ENCODE measurements around the gene IL26. TPM values are rescaled to one million over a fixed set of nuclear protein-coding genes. Genes with fewer than 3 reads are reported as not detected.

IL26 gene
- total RNA-seq, 1 donor from 2014 or later, result not detected

GRCh38 chr12:68250454-68250853 lies 24.8 kb upstream of the IL26 start:
- no peak for DNase-seq (ENCODE audit: extremely low spot score, unreplicated experiment)
- no peak overlapping the region for H3K4me3 Mint-ChIP-seq
- no peak overlapping the region for H3K27ac Mint-ChIP-seq
- TF ChIP-seq CTCF (conservative IDR thresholded peaks at IDR 0.05), result no peak
- peaks cover 6% of the 10 kb centered on the region for H3K9me3 Mint-ChIP-seq
- peaks cover 4% of the 10 kb centered on the region for H3K27me3 Mint-ChIP-seq
- H3K36me3 Mint-ChIP-seq, result no peaks in the 10 kb centered on the region
- H3K4me1 Mint-ChIP-seq (ENCODE audit: unreplicated experiment), result peaks cover 6% of the 10 kb centered on the region

- Mint-ChIP-seq H3K27me3 (peaks cover 4% of the 10 kb centered on the region), H3K4me1 (ENCODE audit: unreplicated experiment) (peaks cover 18% of the 10 kb centered on the region), H3K4me3 (no peak overlapping the region), H3K9me3 (peaks cover 6% of the 10 kb centered on the region), H3K36me3 (no peaks in the 10 kb centered on the region), H3K27ac (no peak overlapping the region)
- TF ChIP-seq CTCF (conservative IDR thresholded peaks at IDR 0.05), result no peak
- no peak for DNase-seq (ENCODE audit: extremely low spot score, unreplicated experiment)
Observed at GRCh38 chr12:68247785-68248184, 22.2 kb upstream of the IL26 start.

GRCh38 chr12:68246350-68246749 lies 20.7 kb upstream of the IL26 start:
- H3K27me3 Mint-ChIP-seq, result no peaks in the 10 kb centered on the region
- no peak for DNase-seq (ENCODE audit: extremely low spot score, unreplicated experiment)
- TF ChIP-seq CTCF (conservative IDR thresholded peaks at IDR 0.05), result no peak
- peaks cover 18% of the 10 kb centered on the region for H3K4me1 Mint-ChIP-seq (ENCODE audit: unreplicated experiment)
- H3K4me3 Mint-ChIP-seq, result no peak overlapping the region
- H3K27ac Mint-ChIP-seq, result no peak overlapping the region
- H3K9me3 Mint-ChIP-seq, result peaks cover 6% of the 10 kb centered on the region
- H3K36me3 Mint-ChIP-seq, result no peaks in the 10 kb centered on the region

GRCh38 chr12:68245180-68246021 lies 19.8 kb upstream of the IL26 start:
- Mint-ChIP-seq H3K27ac (peak overlapping the region; percentile 2), H3K9me3 (peaks cover 6% of the 10 kb centered on the region), H3K27me3 (peaks cover 4% of the 10 kb centered on the region), H3K4me3 (peak overlapping the region; percentile 70), H3K36me3 (no peaks in the 10 kb centered on the region), H3K4me1 (ENCODE audit: unreplicated experiment) (peaks cover 25% of the 10 kb centered on the region)
- DNase-seq (ENCODE audit: extremely low spot score, unreplicated experiment), result no peak
- no peak for TF ChIP-seq CTCF (conservative IDR thresholded peaks at IDR 0.05)

GRCh38 chr12:68242777-68243176 lies 17.2 kb upstream of the IL26 start:
- no peak for DNase-seq (ENCODE audit: extremely low spot score, unreplicated experiment)
- no peak for TF ChIP-seq CTCF (conservative IDR thresholded peaks at IDR 0.05)
- Mint-ChIP-seq H3K27me3 (peaks cover 4% of the 10 kb centered on the region), H3K36me3 (no peaks in the 10 kb centered on the region), H3K4me3 (no peak overlapping the region), H3K27ac (no peak overlapping the region), H3K9me3 (peaks cover 8% of the 10 kb centered on the region), H3K4me1 (ENCODE audit: unreplicated experiment) (peaks cover 36% of the 10 kb centered on the region)
